Adrenal gland (tissue), 5 donors: ENCODE results near the gene RPL10.

Source experiments
- CTCF ChIP-seq, 6 experiments: fragments of 450-650 bp in 4 of 6; fragments of 200-600 bp in 2 of 6; sonication (generic) in 1 of 6; IDR thresholded peaks; 1 replicate in 5 of 6; 2 replicates in 1 of 6; pipeline versions ENCODE4 v1.5.1 to v1.8.0; 2016 to 2021; ENCODE audit warnings: antibody characterized with exemption in 6 of 6, mild to moderate bottlenecking in 2 of 6, moderate library complexity in 1 of 6
- POLR2A ChIP-seq, 2 donors: fragments of 450-650 bp; IDR thresholded peaks; one replicate each; pipeline ENCODE4 v1.6.1; 2017; ENCODE audit warnings: antibody characterized with exemption in 2 of 2, mild to moderate bottlenecking in 2 of 2, moderate library complexity in 1 of 2
- donor health status: DM: no; HTN: no; CAD: no.

DNA sequence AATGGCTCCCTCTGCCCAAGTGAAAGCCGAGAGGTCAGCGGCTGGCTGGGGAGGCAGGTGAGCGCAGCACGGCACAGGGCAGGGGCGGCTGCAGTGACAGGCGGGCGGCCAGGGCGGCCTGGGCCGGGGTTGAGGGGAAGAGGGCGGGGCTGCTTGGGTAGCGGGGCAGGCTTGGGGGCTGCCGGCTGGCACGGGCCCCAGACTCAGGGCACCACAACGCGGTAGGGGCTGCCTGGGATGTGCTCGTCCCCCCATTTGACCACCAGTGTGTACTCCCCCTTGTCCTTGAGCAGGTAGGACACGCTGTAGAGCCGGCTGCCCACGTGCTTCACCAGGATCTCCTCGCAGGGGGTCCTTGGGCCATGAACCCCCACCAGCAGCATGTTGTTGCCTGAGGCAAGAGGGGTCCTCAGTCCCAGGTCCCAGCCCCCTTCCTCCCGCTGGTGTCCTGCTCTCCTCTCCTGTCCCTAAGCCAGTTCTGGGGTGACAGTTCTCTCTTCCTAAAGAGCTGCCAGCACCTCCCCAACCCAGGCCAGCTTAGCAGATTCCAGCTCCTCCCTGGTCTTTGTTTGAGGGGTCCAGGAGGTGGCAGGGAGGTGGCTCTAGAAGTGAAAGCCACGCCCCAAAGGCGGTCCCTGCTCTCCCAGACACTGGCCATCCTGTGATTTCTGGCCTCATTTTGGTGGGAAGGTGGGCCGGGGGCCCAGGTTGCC lies 49.4 kb upstream of the RPL10 start:
- TF ChIP-seq POLR2A (IDR thresholded peaks at IDR 0.05) (no peak), CTCF (IDR thresholded peaks at IDR 0.05) (no peak)
